H9 (cell line): ENCODE data around the gene SHISA3. TPM values are rescaled to one million over a fixed set of nuclear protein-coding genes. Genes with fewer than 3 reads are reported as not detected.

Experiments used
- DNase-seq: peaks from one replicate; pipeline ENCODE4 v3.0.0-alpha.2; 2017
- H2AFZ ChIP-seq: one replicate; pipeline ENCODE4 v1.6.1; 2013; ENCODE audit warnings: mild to moderate bottlenecking, low read length, control low read depth, moderate library complexity
- H2AK5ac ChIP-seq: 2 replicates; pipeline ENCODE4 v1.6.1; 2013; ENCODE audit warnings: low read length, control low read depth, mixed read lengths; ENCODE audit not compliant: insufficient read length
- H2BK120ac ChIP-seq: one replicate; pipeline ENCODE4 v1.6.1; 2013; ENCODE audit warnings: low read depth, mild to moderate bottlenecking, low read length, control low read depth, inconsistent platforms; ENCODE audit not compliant: poor library complexity, severe bottlenecking
- H2BK12ac ChIP-seq: 2 replicates; pipeline ENCODE4 v1.6.1; 2013; ENCODE audit warnings: low read length, control low read depth, mixed read lengths, low read depth; ENCODE audit not compliant: insufficient read length
- H2BK15ac ChIP-seq: 2 replicates; pipeline ENCODE4 v1.6.1; 2013; ENCODE audit warnings: low read depth, low read length, control low read depth
- H2BK20ac ChIP-seq: one replicate; pipeline ENCODE4 v1.6.1; 2013; ENCODE audit warnings: low read depth, mild to moderate bottlenecking, low read length, control low read depth, inconsistent platforms; ENCODE audit not compliant: poor library complexity, severe bottlenecking
- H2BK5ac ChIP-seq: 2 replicates; pipeline ENCODE4 v1.6.1; 2013; ENCODE audit warnings: low read length, control low read depth, mixed read lengths; ENCODE audit not compliant: insufficient read length
- H3K14ac ChIP-seq: 2 replicates; pipeline ENCODE4 v1.6.1; 2013; ENCODE audit warnings: low read length, control low read depth; ENCODE audit not compliant: insufficient read depth
- H3K18ac ChIP-seq: 2 replicates; pipeline ENCODE4 v1.6.1; 2013; ENCODE audit warnings: low read depth, mild to moderate bottlenecking, mixed read lengths, low read length, control low read depth; ENCODE audit not compliant: insufficient read length
- H3K23ac ChIP-seq: 2 replicates; pipeline ENCODE4 v1.6.1; 2013; ENCODE audit warnings: low read length, control low read depth, mixed read lengths, low read depth; ENCODE audit not compliant: insufficient read length
- H3K23me2 ChIP-seq: 2 replicates; pipeline ENCODE4 v1.6.1; 2013; ENCODE audit warnings: low read depth, mild to moderate bottlenecking, mixed read lengths, low read length, control low read depth; ENCODE audit not compliant: insufficient read length, poor library complexity, severe bottlenecking
- H3K27ac ChIP-seq: 2 replicates; pipeline ENCODE4 v1.5.1; 2013; ENCODE audit warnings: low read length, control low read depth, mixed read lengths, low read depth; ENCODE audit not compliant: insufficient read length
- H3K27me3 ChIP-seq: 2 replicates; pipeline ENCODE4 v1.6.1; 2013; ENCODE audit warnings: low read length, control low read depth, inconsistent platforms; ENCODE audit not compliant: insufficient read depth
- H3K4ac ChIP-seq: 2 replicates; pipeline ENCODE4 v1.6.1; 2013; ENCODE audit warnings: low read depth, mild to moderate bottlenecking, control low read depth, inconsistent platforms, low read length, moderate library complexity
- H3K4me1 ChIP-seq: 2 replicates; pipeline ENCODE4 v1.6.1; 2013; ENCODE audit warnings: low read length, control low read depth, inconsistent platforms; ENCODE audit not compliant: insufficient read depth
- H3K4me2 ChIP-seq: 2 replicates; pipeline ENCODE4 v1.6.1; 2013; ENCODE audit warnings: low read length, control low read depth, mixed read lengths; ENCODE audit not compliant: insufficient read length, insufficient read depth
- H3K56ac ChIP-seq: 2 replicates; pipeline ENCODE4 v1.6.1; 2013; ENCODE audit warnings: low read depth, mild to moderate bottlenecking, mixed read lengths, low read length, control low read depth; ENCODE audit not compliant: insufficient read length
- H3K79me1 ChIP-seq: 2 replicates; pipeline ENCODE4 v1.6.1; 2013; ENCODE audit warnings: low read depth, mild to moderate bottlenecking, moderate library complexity, low read length, control low read depth, inconsistent platforms; ENCODE audit not compliant: insufficient read depth, poor library complexity, severe bottlenecking
- H3K79me2 ChIP-seq: 2 replicates; pipeline ENCODE4 v1.6.1; 2013; ENCODE audit warnings: low read length, control low read depth, inconsistent platforms; ENCODE audit not compliant: insufficient read depth
- H3K9ac ChIP-seq: 2 replicates; pipeline ENCODE4 v1.6.1; 2013; ENCODE audit warnings: low read length, control low read depth, mixed read lengths; ENCODE audit not compliant: insufficient read length; ENCODE audit errors: extremely low read depth
- H3K9me3 ChIP-seq: one replicate; pipeline ENCODE4 v1.6.1; 2013; ENCODE audit warnings: low read depth, low read length, inconsistent platforms; ENCODE audit not compliant: control insufficient read depth
- H3T11ph ChIP-seq: one replicate; pipeline ENCODE4 v1.6.1; 2013; ENCODE audit warnings: mild to moderate bottlenecking, low read length, control low read depth, inconsistent platforms
- H4K20me1 ChIP-seq: one replicate; pipeline ENCODE4 v1.6.1; 2013; ENCODE audit not compliant: control insufficient read depth, insufficient read length, insufficient read depth
- H4K5ac ChIP-seq: 2 replicates; pipeline ENCODE4 v1.6.1; 2013; ENCODE audit warnings: low read depth, mild to moderate bottlenecking, mixed read lengths, low read length, control low read depth; ENCODE audit not compliant: insufficient read length
- H4K8ac ChIP-seq: replicated peaks from 2 replicates; pipeline ENCODE4 v1.6.1; 2013; ENCODE audit warnings: low read length, control low read depth, mixed read lengths, low read depth; ENCODE audit not compliant: insufficient read length
- H4K91ac ChIP-seq: 2 replicates; pipeline ENCODE4 v1.6.1; 2013; ENCODE audit warnings: low read depth, mild to moderate bottlenecking, moderate library complexity, mixed read lengths, low read length, control low read depth; ENCODE audit not compliant: insufficient read length
- H3K27ac Mint-ChIP-seq, 3 experiments: 2 replicates in 2 of 3; 3 replicates in 1 of 3; pipeline ENCODE4 v1.8.0; 2020 to 2021; ENCODE audit warnings: mixed read lengths in 3 of 3, mild to moderate bottlenecking in 1 of 3, moderate library complexity in 1 of 3
- H3K27me3 Mint-ChIP-seq: 2 replicates; pipeline ENCODE4 v1.8.0; 2021; ENCODE audit warnings: low read depth, mild to moderate bottlenecking, moderate library complexity, mixed read lengths
- H3K36me3 Mint-ChIP-seq, 3 experiments: 2 replicates in 2 of 3; 3 replicates in 1 of 3; pipeline ENCODE4 v1.8.0; 2020 to 2021; ENCODE audit warnings: low read depth in 3 of 3, mixed read lengths in 3 of 3; ENCODE audit not compliant: insufficient read depth in 1 of 3
- H3K4me1 Mint-ChIP-seq, 2 experiments: 2 replicates each; pipeline ENCODE4 v1.8.0; 2020; ENCODE audit warnings: mixed read lengths in 2 of 2
- H3K4me3 Mint-ChIP-seq, 2 experiments: 2 replicates in 1 of 2; 3 replicates in 1 of 2; pipeline ENCODE4 v1.8.0; 2020 to 2021; ENCODE audit warnings: mild to moderate bottlenecking in 2 of 2, mixed read lengths in 2 of 2, moderate library complexity in 1 of 2
- H3K9me3 Mint-ChIP-seq, 2 experiments: 2 replicates in 1 of 2; 3 replicates in 1 of 2; pipeline ENCODE4 v1.8.0; 2020; ENCODE audit warnings: mild to moderate bottlenecking in 2 of 2, mixed read lengths in 2 of 2, moderate library complexity in 1 of 2
- WGBS: extraction: QIAGEN DNeasy Blood & Tissue Kit; methylation state at CpG from one replicate; pipeline ENCODE4 v1.1.7; 2013; ENCODE audit warnings: missing lambda C conversion rate, low lambda C conversion rate, mixed read lengths; ENCODE audit not compliant: insufficient read length; ENCODE audit errors: extremely low coverage; 5-methylcytosine and 5-hydroxymethylcytosine counted together
- total RNA-seq: library from RNA; stranded (reverse); gene quantifications from 2 replicates; pipeline ENCODE4 v1.2.1, GENCODE V29; 2021
- TF ChIP-seq, protein P1 (sequence below): fragments of 200-600 bp; sonication (generic); conservative IDR thresholded peaks from 3 replicates; pipeline ENCODE4 v1.8.0; 2021; ENCODE audit warnings: antibody characterized with exemption, mild to moderate bottlenecking

Gene SHISA3
- total RNA-seq, 1 experiment from 2014 or later: 1.7 TPM

GRCh38 chr4:42395595-42395994, 1.7 kb upstream of the SHISA3 start:
- TF ChIP-seq, protein P1, sequence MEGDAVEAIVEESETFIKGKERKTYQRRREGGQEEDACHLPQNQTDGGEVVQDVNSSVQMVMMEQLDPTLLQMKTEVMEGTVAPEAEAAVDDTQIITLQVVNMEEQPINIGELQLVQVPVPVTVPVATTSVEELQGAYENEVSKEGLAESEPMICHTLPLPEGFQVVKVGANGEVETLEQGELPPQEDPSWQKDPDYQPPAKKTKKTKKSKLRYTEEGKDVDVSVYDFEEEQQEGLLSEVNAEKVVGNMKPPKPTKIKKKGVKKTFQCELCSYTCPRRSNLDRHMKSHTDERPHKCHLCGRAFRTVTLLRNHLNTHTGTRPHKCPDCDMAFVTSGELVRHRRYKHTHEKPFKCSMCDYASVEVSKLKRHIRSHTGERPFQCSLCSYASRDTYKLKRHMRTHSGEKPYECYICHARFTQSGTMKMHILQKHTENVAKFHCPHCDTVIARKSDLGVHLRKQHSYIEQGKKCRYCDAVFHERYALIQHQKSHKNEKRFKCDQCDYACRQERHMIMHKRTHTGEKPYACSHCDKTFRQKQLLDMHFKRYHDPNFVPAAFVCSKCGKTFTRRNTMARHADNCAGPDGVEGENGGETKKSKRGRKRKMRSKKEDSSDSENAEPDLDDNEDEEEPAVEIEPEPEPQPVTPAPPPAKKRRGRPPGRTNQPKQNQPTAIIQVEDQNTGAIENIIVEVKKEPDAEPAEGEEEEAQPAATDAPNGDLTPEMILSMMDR: no peak
- H3K9me3 ChIP-seq: no peaks in the 10 kb centered on the region
- no peak overlapping the region for H4K8ac ChIP-seq
- peaks cover 5% of the 10 kb centered on the region; the same call in 1 of the 2 replicates for H3K4me1 ChIP-seq
- Mint-ChIP-seq H3K4me1 (peaks cover 53 to 61% of the 10 kb centered on the region in 2 experiments), H3K27me3 (peaks cover 84% of the 10 kb centered on the region), H3K36me3 (no peaks in the 10 kb centered on the region), H3K4me3 (no peak overlapping the region), H3K27ac (no peak overlapping the region), H3K9me3 (no peaks in the 10 kb centered on the region)
- no peaks in the 10 kb centered on the region for H4K20me1 ChIP-seq
- H3K27me3 ChIP-seq: peaks cover 39% of the 10 kb centered on the region
- H3T11ph ChIP-seq: no peak overlapping the region
- H2BK20ac ChIP-seq: no peak overlapping the region
- H4K5ac ChIP-seq: no peak overlapping the region
- no peak overlapping the region for H3K4me2 ChIP-seq
- H3K23ac ChIP-seq: no peak overlapping the region
- H2BK12ac ChIP-seq: no peak overlapping the region
- H2AFZ ChIP-seq: no peak overlapping the region
- no peak overlapping the region for H4K91ac ChIP-seq
- H3K14ac ChIP-seq: no peak overlapping the region
- no CpG with 5 or more reads among the region's 1 CpG for WGBS
- no peak overlapping the region for H2BK120ac ChIP-seq
- no peaks in the 10 kb centered on the region for H3K79me1 ChIP-seq
- no peak overlapping the region for H2AK5ac ChIP-seq
- DNase-seq: no peak
- no peak overlapping the region for H3K18ac ChIP-seq
- H3K23me2 ChIP-seq: peaks cover 32% of the 10 kb centered on the region
- no peak overlapping the region for H3K4ac ChIP-seq
- H3K27ac ChIP-seq: no peak overlapping the region
- H3K79me2 ChIP-seq: no peaks in the 10 kb centered on the region
- no peak overlapping the region for H2BK15ac ChIP-seq
- H3K9ac ChIP-seq: no peak overlapping the region
- H2BK5ac ChIP-seq: no peak overlapping the region
- H3K56ac ChIP-seq: no peak overlapping the region
